GM18909 (cell line): ENCODE measurements around the gene SLC38A4.
"Not testable (repeated sequence)": the region's sequence is repeated elsewhere in the genome, so short reads cannot be mapped to it uniquely, and the experiment has no call there.

Source experiments
- ATAC-seq: cut with Tn5 transposase; IDR thresholded peaks from one replicate; pipeline ENCODE4 v1.9.1; 2021; ENCODE audit warnings: mild to moderate bottlenecking; ENCODE audit not compliant: unreplicated experiment, poor library complexity

SLC38A4 gene

GRCh38 chr12:46779063-46779462 lies 46.7 kb downstream of the SLC38A4 start:
- no peak for ATAC-seq

GRCh38 chr12:46778415-46778814 lies 47.4 kb downstream of the SLC38A4 start:
- no peak for ATAC-seq

DNA sequence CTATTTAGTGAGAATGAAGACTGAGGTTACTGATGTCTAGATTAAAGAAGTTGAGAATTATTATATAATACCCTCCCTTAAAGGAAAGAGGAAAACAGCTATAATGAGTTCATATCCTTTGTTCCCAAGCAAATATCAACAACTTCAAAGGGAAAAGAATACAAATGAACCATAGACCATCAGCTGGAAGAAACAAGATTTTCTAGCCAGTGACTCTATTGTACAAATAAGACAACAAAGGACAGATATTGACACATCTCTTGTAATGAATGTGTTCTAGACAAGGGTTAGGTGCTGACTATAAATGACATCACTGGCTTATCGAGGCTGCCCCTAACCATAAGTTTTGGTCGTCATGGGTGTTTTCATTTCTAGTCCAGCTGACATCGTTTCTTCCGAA lies 48.2 kb downstream of the SLC38A4 start:
- ATAC-seq = no peak

GRCh38 chr12:46775796-46776195 lies 50.0 kb downstream of the SLC38A4 start:
- ATAC-seq = no peak

DNA sequence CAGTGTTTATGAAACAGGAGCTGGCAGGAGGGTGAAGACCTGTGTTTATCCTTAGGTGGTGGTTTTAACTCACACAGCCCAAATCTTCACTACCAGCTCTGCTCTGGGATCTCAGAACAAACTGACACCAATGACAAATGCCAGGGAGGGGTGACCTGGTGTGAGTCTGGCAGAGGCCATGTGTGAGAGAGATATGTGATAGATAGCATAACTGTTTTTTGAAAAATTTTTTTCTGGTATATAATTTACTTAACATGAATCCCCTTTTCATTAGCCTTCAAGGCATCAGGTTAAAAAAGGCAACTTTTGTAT lies 51.5 kb downstream of the SLC38A4 start:
- no peak for ATAC-seq

- ATAC-seq = no peak
These were observed 52.0 kb downstream of the SLC38A4 start for GRCh38 chr12:46773586-46774321.

DNA sequence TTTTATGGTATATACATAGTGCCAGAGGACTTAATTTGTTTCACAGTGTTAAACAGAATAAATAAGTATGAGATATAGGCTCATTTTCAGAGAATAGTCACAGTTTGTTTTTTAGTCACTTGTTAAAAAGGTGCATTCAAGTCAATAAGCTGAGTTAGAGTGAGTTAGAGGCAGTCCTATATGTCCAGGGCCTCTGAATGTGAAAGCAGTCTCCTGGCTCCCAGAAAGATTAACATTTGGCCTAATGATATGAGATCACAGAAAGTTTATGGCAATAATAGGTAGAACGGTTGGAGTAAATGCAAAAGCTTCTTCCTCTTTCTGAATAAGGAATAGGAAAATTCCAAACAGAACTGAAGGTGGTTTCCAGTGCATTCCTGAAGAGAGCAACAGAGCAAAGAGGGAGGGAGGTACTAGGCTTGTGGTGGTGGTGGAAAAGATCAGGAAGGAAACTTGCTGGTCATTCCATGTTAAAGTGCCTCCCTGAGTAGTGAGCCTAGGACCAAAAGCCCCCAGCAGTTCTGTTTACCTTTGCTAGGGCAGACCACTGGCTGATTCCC lies 54.4 kb downstream of the SLC38A4 start:
- ATAC-seq = no peak

DNA sequence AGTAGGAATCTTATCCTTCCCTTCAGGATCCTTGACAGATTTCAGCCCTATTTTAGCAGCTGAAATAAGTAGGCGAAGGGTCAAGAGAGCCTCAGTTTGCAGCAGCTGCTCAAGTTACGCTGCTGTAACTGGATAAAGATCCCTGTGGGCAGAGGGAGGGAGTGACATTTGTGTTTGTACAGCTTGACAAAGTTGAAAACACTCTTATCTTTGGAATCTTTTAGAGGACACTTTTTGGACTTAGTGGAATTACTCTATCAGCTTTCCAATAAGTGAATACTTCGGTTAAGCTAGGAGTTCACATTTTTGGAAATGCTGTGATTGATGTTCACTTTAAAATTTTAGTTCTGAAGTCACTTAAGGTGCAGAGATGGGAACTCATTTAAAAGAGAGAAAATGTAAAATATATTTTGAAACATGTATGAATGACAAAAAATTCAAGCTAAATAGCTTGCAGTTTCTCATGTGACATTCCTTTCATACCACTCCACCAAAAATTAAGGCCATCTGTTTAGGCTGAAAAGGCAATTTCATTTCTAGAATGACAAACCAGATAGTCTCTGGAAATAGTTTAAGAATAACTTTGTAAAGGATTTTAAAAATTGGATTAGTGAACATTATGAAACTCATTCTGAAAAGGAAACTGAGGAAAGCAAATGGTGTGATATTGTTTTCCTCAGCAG lies 55.2 kb downstream of the SLC38A4 start:
- no peak for ATAC-seq

DNA sequence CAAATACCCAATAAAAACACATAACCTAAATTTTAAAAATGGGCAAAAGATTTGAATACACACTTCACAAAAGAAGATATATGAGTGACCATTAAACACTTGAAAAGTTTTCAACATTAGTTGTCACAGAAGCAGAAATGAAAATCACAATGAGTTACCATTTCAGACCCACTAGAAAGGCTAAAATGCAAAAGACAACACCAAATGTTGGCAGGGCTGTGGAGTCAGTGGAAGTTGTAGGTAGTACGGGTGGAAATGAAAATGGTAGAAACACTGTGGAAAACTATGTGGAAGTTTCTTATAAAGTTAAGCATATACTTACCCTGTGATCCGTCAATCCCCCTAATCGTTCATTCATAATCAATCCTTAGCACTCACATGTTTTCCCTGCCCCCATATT lies 61.8 kb downstream of the SLC38A4 start:
- no peak for ATAC-seq

DNA sequence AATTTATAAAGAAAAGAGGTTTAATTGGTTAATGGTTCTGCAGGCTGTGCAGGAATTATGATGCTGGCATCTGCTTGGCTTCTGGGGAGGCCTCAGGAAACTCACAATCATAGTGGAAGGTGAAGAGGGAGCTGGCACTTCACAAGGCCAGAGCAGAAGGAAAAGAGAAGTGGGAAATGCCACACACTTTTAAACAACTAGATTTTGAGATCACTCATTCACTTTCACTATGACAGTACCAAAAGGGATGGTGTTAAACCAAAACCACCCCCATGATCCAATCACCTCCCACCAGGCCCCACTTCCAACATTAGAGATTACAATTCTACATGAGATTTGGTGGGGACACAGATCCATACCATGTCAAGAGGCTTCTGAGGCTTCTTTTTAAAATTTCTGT lies 62.6 kb downstream of the SLC38A4 start:
- ATAC-seq = peak; percentile 43

- ATAC-seq = no peak
These were observed 71.2 kb downstream of the SLC38A4 start for GRCh38 chr12:46754550-46754949.

GRCh38 chr12:46752396-46752795 lies 73.4 kb downstream of the SLC38A4 start:
- ATAC-seq = no peak

GRCh38 chr12:46751173-46751572 lies 74.6 kb downstream of the SLC38A4 start:
- no peak for ATAC-seq

DNA sequence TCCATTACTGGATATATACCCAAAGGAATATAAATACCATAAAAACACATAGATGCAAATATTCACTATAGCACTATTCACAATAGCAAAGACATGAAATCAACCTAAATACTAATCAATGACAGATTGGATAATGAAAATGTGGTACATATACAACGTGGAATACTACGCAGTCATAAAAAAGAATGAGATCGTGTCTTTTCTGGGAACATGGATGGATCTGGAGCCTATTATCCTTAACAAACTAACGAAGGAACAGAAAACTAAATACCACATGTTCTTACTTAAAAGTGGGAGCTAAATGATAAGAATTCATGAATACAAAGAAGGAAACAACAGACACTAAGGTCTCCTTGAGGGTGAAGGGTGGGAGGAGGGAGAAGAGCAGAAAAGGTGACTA lies 76.5 kb downstream of the SLC38A4 start:
- ATAC-seq = no peak

DNA sequence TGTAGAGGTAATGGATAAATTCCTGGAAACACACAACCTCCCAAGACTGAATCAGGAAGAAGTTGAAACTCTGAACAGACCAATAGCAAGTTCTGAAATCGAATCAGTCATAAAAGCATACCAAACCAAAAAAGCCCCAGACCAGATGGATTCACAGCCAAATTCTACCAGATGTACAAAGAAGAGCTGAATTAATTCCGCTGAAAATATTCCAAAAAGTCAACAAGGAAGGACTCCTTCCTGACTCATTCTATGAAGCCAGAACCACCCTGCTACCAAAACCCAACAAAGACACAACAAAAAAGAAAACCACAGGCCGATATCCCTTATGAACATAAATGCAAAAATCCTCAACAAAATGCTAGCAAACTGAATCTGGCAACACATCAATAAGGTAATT lies 81.5 kb downstream of the SLC38A4 start:
- ATAC-seq = no peak

- ATAC-seq = no peak
These were observed 82.3 kb downstream of the SLC38A4 start for GRCh38 chr12:46743456-46743855.

DNA sequence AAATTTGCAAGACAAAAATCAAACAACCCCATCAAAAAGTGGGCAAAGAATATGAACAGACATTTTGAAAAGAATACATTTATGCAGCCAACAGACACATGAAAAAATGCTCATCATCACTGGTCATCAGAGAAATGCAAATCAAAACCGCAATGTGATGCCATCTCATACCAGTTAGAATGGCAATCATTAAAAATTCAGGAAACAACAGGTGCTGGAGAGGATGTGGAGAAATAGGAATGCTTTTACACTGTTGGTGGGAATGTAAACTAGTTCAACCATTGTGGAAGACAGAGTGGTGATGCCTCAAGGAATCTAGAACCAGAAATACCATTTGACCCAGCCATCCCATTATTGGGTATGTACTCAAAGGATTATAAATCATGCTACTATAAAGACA lies 83.5 kb downstream of the SLC38A4 start:
- not testable (repeated sequence) for ATAC-seq

DNA sequence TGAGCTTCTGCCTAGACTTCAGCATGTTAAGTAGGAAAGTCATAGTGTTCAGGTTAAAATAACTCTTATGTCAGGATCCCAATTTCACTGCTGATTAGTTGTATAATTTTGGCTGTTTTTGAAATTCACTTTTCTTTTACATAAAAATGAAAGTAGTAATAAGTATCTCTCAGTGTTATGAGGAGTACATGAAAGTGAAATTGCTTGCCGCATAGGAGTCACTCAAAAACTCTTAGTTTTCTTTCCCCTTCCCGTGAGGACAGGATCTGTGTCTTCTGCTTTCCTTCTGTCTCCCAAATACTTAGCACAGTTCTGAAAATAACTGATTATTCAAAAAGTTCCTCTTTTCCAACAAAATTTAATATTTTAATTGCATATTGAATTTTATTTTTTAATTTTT lies 100.5 kb downstream of the SLC38A4 start:
- ATAC-seq = no peak

DNA sequence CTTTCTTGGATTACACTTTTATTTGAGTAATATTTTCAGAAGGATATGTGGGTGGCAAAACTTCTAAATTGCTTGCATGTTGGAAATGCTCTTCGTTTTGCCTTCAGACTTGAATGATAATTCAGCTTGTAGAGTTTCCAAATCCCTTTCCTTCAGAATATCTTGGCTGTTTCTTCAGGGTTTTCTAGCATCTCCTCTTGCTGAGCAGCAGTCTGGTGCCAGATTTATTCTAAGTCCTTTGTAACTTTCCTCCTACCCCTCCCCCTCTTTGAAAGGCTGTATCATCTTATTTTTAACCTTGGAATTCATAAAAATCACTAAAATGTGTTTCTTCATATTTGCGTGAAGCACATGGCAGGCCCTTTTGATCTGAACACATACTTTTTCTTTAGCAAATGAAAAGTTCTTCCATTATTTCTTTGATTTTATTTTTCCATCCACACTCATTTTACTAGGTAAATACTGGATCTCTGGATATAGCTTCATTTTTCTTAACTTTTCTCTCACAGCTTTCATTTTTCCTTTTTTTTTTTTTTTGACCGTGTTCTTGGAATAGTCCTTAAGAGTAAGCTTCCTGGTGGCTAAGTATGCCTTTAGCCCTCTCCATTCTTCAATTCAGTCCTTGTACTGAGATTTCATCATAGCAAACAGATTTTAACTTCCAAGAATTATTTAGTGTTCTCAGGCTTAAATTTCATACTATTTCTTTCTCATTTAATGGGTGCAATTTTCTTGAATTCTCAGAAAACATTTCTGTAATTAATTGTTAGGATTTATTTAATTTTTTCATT lies 102.0 kb downstream of the SLC38A4 start:
- ATAC-seq = no peak

DNA sequence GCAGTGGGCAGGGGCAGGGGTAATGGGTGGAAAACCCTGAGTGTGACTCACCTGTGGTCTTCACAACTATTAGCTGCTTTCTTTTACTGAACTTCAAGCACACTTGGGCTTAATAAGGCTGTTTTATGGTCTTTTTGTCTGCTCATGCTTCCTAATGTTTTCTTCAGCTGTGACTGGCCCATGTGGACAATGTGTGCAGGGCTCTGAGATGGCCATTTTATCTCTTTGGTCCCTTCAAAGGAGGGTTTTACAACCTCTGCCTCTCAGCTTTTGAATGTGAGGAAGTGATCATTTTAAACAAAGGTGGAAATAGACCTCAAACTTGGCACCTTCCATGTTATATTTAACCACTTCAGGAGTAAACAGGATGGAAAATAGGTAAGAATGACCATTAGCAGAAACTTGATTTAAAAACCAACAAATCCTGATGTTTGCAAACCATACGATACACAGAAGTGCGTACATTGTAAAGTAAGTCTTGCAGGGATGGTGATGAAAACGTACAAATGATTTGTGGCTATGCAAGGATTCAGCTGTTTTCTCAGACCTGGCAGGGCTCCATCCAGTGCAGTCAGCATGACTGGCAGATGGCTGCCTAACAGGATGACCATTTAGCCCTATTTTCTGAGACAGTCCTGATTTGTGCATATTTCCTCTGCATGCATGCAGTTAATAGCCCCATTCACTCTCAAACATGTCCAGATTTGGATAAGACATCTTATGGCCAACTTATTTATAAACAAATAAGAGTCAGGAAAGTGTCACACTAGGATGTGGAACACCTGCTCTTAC lies 103.2 kb downstream of the SLC38A4 start:
- no peak for ATAC-seq
